ENCODE data around the gene CASQ2. TPM values are rescaled to one million over a fixed set of nuclear protein-coding genes. Genes with fewer than 3 reads are reported as not detected.

Gene CASQ2
- under 1 TPM in 7 of 9 donors, not detected in 2; 0.14 to 0.48 (median 0.26) TPM for total RNA-seq
- 1 to 10 TPM; 1.3 to 4.1 (median 1.6) TPM for polyA plus RNA-seq
- long read RNA-seq, donor 1, partial matches to known transcripts, result 0 of 1 reads
- long read RNA-seq, donor 1, other reads (novel, unspliced or antisense), result 0 of 1 reads
- long read RNA-seq, donor 2, partial matches to known transcripts, result 0 of 1 reads
- long read RNA-seq, donor 2, other reads (novel, unspliced or antisense), result 0 of 1 reads
- long read RNA-seq, donor 3, partial matches to known transcripts, result 0 of 1 reads
- long read RNA-seq, donor 3, other reads (novel, unspliced or antisense), result 0 of 1 reads
- long read RNA-seq, donor 4, result 0 reads
- long read RNA-seq, donor 5, result 0 reads
- long read RNA-seq, donor 6, partial matches to known transcripts, result 0 of 3 reads
- long read RNA-seq, donor 6, other reads (novel, unspliced or antisense), result 0 of 3 reads
- long read RNA-seq, donor 7, result 0 reads
- long read RNA-seq, donor 8, result 0 reads
- long read RNA-seq, donor 9, partial matches to known transcripts, result 0 of 1 reads
- long read RNA-seq, donor 9, other reads (novel, unspliced or antisense), result 0 of 1 reads
- long read RNA-seq, donor 10, result 0 reads

- Histone ChIP-seq H3K9me3 (replicated peaks in 1 of 3) (no peaks in the 10 kb centered on the region), H3K27me3 (no peaks in the 10 kb centered on the region), H3K4me3 (no peak within 1 kb of the TSS), H3K27ac (no peak within 1 kb of the TSS), H3K36me3 (replicated peaks in 1 of 2) (no peaks in the 10 kb centered on the region), H3K4me1 (replicated peaks in 1 of 2) (peaks cover 0 to 3% of the 10 kb centered on the region in 2 donors)
- DNase-seq, result no peak
- no peak for TF ChIP-seq CTCF (IDR thresholded peaks at IDR 0.05)
- no peak for TF ChIP-seq POLR2A (IDR thresholded peaks at IDR 0.05)
- whole genome bisulfite sequencing, 4 donors, result 69 to 94% (median 76%) methylated on average over 8 of the region's 8 CpGs
- intact Hi-C loops (cut with DNase I), result loop anchor here in 1 of 2 donors (10.0 kb wide), 1 partner anchor 54 kb away; no protein-coding TSS in a partner anchor
Measured at GRCh38 chr1:115768549-115768948, at the start of gene CASQ2. CASQ2 (minus strand) TSS chr1:115768714; CDS start chr1:115768541, 173 bp downstream.

- WGBS, 4 donors, result 26 to 39% (median 33%) methylated on average over 3 of the region's 3 CpGs
- intact Hi-C loops (cut with DNase I), result no loop called here
- TF ChIP-seq CTCF (IDR thresholded peaks at IDR 0.05), result no peak
- TF ChIP-seq POLR2A (IDR thresholded peaks at IDR 0.05), result no peak
Measured at GRCh38 chr1:115815694-115816093, 47.2 kb upstream of the CASQ2 start.

GRCh38 chr1:115814685-115815398 lies 46.3 kb upstream of the CASQ2 start:
- Histone ChIP-seq H3K4me3 (no peak overlapping the region), H3K9me3 (replicated peaks in 1 of 3) (peaks cover 0 to 6% (median 0%) of the 10 kb centered on the region in 3 donors), H3K27me3 (no peaks in the 10 kb centered on the region), H3K36me3 (replicated peaks in 1 of 2) (no peaks in the 10 kb centered on the region), H3K4me1 (replicated peaks in 1 of 2) (peaks cover 6 to 11% of the 10 kb centered on the region in 2 donors), H3K27ac (no peak overlapping the region)
- WGBS, 4 donors, result 54 to 65% (median 62%) methylated on average over 4 of the region's 4 CpGs
- DNase-seq, result no peak
- no peak for TF ChIP-seq POLR2A (IDR thresholded peaks at IDR 0.05)
- TF ChIP-seq CTCF (IDR thresholded peaks at IDR 0.05), result no peak
- intact Hi-C loops (cut with DNase I), result no loop called here

More at GRCh38 chr1:115815694-115816093, 47.2 kb upstream of the CASQ2 start:
- H3K27me3 ChIP-seq, result no peaks in the 10 kb centered on the region
- peaks cover 0 to 6% (median 0%) of the 10 kb centered on the region in 3 donors for H3K9me3 ChIP-seq (replicated peaks in 1 of 3)
- no peak overlapping the region for H3K4me3 ChIP-seq
- no peak overlapping the region for H3K27ac ChIP-seq
- no peaks in the 10 kb centered on the region for H3K36me3 ChIP-seq (replicated peaks in 1 of 2)
- peaks cover 6 to 11% of the 10 kb centered on the region in 2 donors for H3K4me1 ChIP-seq (replicated peaks in 1 of 2)
- DNase-seq, result peak in 1 of 7 donors; percentile 24

- WGBS, 4 donors, result 91 to 97% (median 96%) methylated on average over 1 of the region's 1 CpG
- Histone ChIP-seq H3K27ac (no peak overlapping the region), H3K4me3 (no peak overlapping the region), H3K4me1 (replicated peaks in 1 of 2) (peaks cover 6 to 11% of the 10 kb centered on the region in 2 donors), H3K36me3 (replicated peaks in 1 of 2) (no peaks in the 10 kb centered on the region), H3K27me3 (no peaks in the 10 kb centered on the region), H3K9me3 (replicated peaks in 1 of 3) (peaks cover 0 to 6% (median 0%) of the 10 kb centered on the region in 3 donors)
- DNase-seq, result no peak
- intact Hi-C loops (cut with DNase I), result no loop called here
- TF ChIP-seq POLR2A (IDR thresholded peaks at IDR 0.05) (no peak), CTCF (IDR thresholded peaks at IDR 0.05) (no peak)
Measured at GRCh38 chr1:115813727-115814126, 45.2 kb upstream of the CASQ2 start.
